SK-N-SH (cell line): ENCODE data around the gene DDI1. TPM values are rescaled to one million over a fixed set of nuclear protein-coding genes. Genes with fewer than 3 reads are reported as not detected.

Experiments
- CTCF ChIA-PET: fragments of 300-600, 350-600 bp; formaldehyde crosslinking; extraction: SDS; loops from one replicate; lab custom pipeline; 2021; lab: Yijun Ruan, JAX
- POLR2A ChIA-PET: fragments of 350-600 bp; sonication (Branson Sonifier 250); formaldehyde crosslinking; extraction: SDS; loops from one replicate; lab custom pipeline; 2020; ENCODE audit warnings: antibody characterized with exemption, inconsistent platforms; lab: Yijun Ruan, JAX
- DNase-seq: peaks from one replicate; pipeline ENCODE4 v3.0.0; 2012
- H2AFZ ChIP-seq: fragments of 200-600 bp; sonication (generic); 2 replicates; pipeline ENCODE4 v1.8.1; 2016; ENCODE audit warnings: antibody characterized with exemption, mild to moderate bottlenecking, low read depth
- H3F3A ChIP-seq: fragments of 200-600 bp; sonication (generic); replicated peaks from 2 replicates; pipeline ENCODE3; 2016; ENCODE audit warnings: antibody characterized with exemption, mild to moderate bottlenecking; ENCODE audit not compliant: insufficient read depth
- H3K27ac ChIP-seq, 2 experiments: fragments of 200-500 bp in 1 of 2; fragments of 200-600 bp in 1 of 2; sonication (Bioruptor generic) in 1 of 2; sonication (generic), shearing (Covaris generic) in 1 of 2; 2 replicates each; pipeline versions ENCODE4 v1.5.1 to v1.6.1; 2014 to 2016; ENCODE audit warnings: low read depth in 2 of 2, inconsistent platforms in 1 of 2, low read length in 1 of 2, mild to moderate bottlenecking in 1 of 2, mixed read lengths in 1 of 2
- H3K27me3 ChIP-seq: fragments of 200-600 bp; sonication (generic), shearing (Covaris generic); 2 replicates; pipeline ENCODE4 v1.6.1; 2016; ENCODE audit warnings: mixed run types; ENCODE audit not compliant: insufficient read depth
- H3K36me3 ChIP-seq, 2 experiments: fragments of 200-500 bp in 1 of 2; fragments of 200-600 bp in 1 of 2; sonication (Bioruptor generic) in 1 of 2; sonication (generic) in 1 of 2; replicated peaks in 1 of 2; 2 replicates each; pipeline versions ENCODE3 to v1.5.1; 2014 to 2016; ENCODE audit warnings: low read length in 1 of 2, mild to moderate bottlenecking in 1 of 2; ENCODE audit not compliant: insufficient read depth in 2 of 2, control insufficient read depth in 1 of 2
- H3K4me1 ChIP-seq, 2 experiments: fragments of 200-500 bp in 1 of 2; fragments of 200-600 bp in 1 of 2; sonication (Bioruptor generic) in 1 of 2; sonication (generic), shearing (Covaris generic) in 1 of 2; 2 replicates each; pipeline versions ENCODE4 v1.5.1 to v1.6.1; 2014 to 2016; ENCODE audit warnings: low read depth in 1 of 2, low read length in 1 of 2, mixed run types in 1 of 2; ENCODE audit not compliant: insufficient read depth in 2 of 2, control insufficient read depth in 1 of 2
- H3K4me2 ChIP-seq: fragments of 200-600 bp; sonication (generic), shearing (Covaris generic); 2 replicates; pipeline ENCODE4 v1.6.1; 2017; ENCODE audit warnings: mixed run types
- H3K4me3 ChIP-seq, 2 experiments: fragments of 200-500 bp in 1 of 2; fragments of 200-600 bp in 1 of 2; sonication (Bioruptor generic) in 1 of 2; sonication (generic), shearing (Covaris generic) in 1 of 2; 2 replicates each; pipeline versions ENCODE4 v1.5.1 to v1.8.1; 2014 to 2016; ENCODE audit warnings: low read depth in 2 of 2, inconsistent platforms in 1 of 2, low read length in 1 of 2, mild to moderate bottlenecking in 1 of 2, mixed read lengths in 1 of 2, moderate library complexity in 1 of 2
- H3K79me2 ChIP-seq: fragments of 200-600 bp; sonication (generic); 2 replicates; pipeline ENCODE4 v1.8.1; 2017; ENCODE audit warnings: mild to moderate bottlenecking; ENCODE audit not compliant: insufficient read depth
- H3K9ac ChIP-seq: fragments of 200-600 bp; sonication (generic); 2 replicates; pipeline ENCODE4 v1.6.1; 2017; ENCODE audit warnings: mixed run types
- H3K9me2 ChIP-seq: fragments of 200-600 bp; sonication (generic); 2 replicates; pipeline ENCODE4 v1.6.1; 2017; ENCODE audit warnings: mixed run types
- H3K9me3 ChIP-seq: fragments of 200-600 bp; sonication (generic); 2 replicates; pipeline ENCODE4 v1.6.1; 2017; ENCODE audit warnings: mixed run types, mild to moderate bottlenecking, moderate library complexity
- H4K20me1 ChIP-seq: fragments of 200-600 bp; sonication (generic); 2 replicates; pipeline ENCODE4 v1.6.1; 2017; ENCODE audit warnings: mild to moderate bottlenecking, mixed run types; ENCODE audit not compliant: insufficient read depth
- FOXJ3 ChIP-seq: sonication (generic); formaldehyde crosslinking; IDR thresholded peaks from 2 replicates; pipeline ENCODE4 v1.5.1; 2020; ENCODE audit warnings: mild to moderate bottlenecking, missing genetic modification reagents
- FOXM1 ChIP-seq: IDR thresholded peaks from 2 replicates; pipeline ENCODE4 v1.4.0; 2012; ENCODE audit warnings: low read depth, mild to moderate bottlenecking
- MAX ChIP-seq: IDR thresholded peaks from 2 replicates; pipeline ENCODE4 v1.4.0; 2012; ENCODE audit warnings: low read depth
- NRF1 ChIP-seq: IDR thresholded peaks from 2 replicates; pipeline ENCODE4 v1.6.1; 2012; ENCODE audit warnings: low read depth, mild to moderate bottlenecking, low read length
- RAD21 ChIP-seq: IDR thresholded peaks from 2 replicates; pipeline ENCODE4 v1.6.1; 2012; ENCODE audit warnings: mild to moderate bottlenecking, low read length
- SIN3A ChIP-seq: IDR thresholded peaks from 2 replicates; pipeline ENCODE4 v1.6.1; 2012; ENCODE audit warnings: low read depth, mild to moderate bottlenecking, low read length, moderate library complexity, borderline replicate concordance
- SMC3 ChIP-seq: IDR thresholded peaks from 2 replicates; pipeline ENCODE4 v1.6.1; 2012; ENCODE audit warnings: low read depth, low read length, improper control_type of control experiment
- TAF1 ChIP-seq: IDR thresholded peaks from 2 replicates; pipeline ENCODE4 v1.6.1; 2012; ENCODE audit warnings: low read depth, mild to moderate bottlenecking, low read length, moderate library complexity, borderline replicate concordance
- TEAD4 ChIP-seq: IDR thresholded peaks from 2 replicates; pipeline ENCODE4 v1.4.0; 2012; ENCODE audit warnings: mild to moderate bottlenecking, borderline replicate concordance; ENCODE audit not compliant: insufficient read depth
- USF1 ChIP-seq: IDR thresholded peaks from 2 replicates; pipeline ENCODE4 v1.4.0; 2012; ENCODE audit warnings: low read depth, borderline replicate concordance
- USF2 ChIP-seq: fragments of 150-350 bp; IDR thresholded peaks from 2 replicates; pipeline ENCODE4 v1.6.1; 2017; ENCODE audit warnings: antibody characterized with exemption, low read length, low read depth, borderline replicate concordance
- YY1 ChIP-seq: IDR thresholded peaks from 2 replicates; pipeline ENCODE4 v1.4.0; 2012; ENCODE audit warnings: low read depth, mild to moderate bottlenecking
- ZBTB33 ChIP-seq: IDR thresholded peaks from 2 replicates; pipeline ENCODE4 v1.4.0; 2012; ENCODE audit warnings: low read depth, borderline replicate concordance
- WGBS: methylation state at CpG from one replicate; pipeline ENCODE4 v1.1.6; 2017; ENCODE audit warnings: low lambda C conversion rate; 5-methylcytosine and 5-hydroxymethylcytosine counted together
- polyA plus RNA-seq, 3 experiments: library from polyadenylated mRNA; depleted of rRNA; stranded (reverse); fragments of >200 nt; gene quantifications; 2 replicates each; pipeline ENCODE4 v1.2.3, GENCODE V29; 2012

DDI1 gene
- polyA plus RNA-seq, 1 of the 3 experiments (the other 2 are of a cell fraction): not detected

- CTCF ChIA-PET: no interaction called here
- no peak overlapping the region for H3K9ac ChIP-seq
- no peak overlapping the region for H3K4me2 ChIP-seq
- H3K4me1 ChIP-seq: no peaks in the 10 kb centered on the region; a peak in 1 of 4 replicates
- no peak overlapping the region for H3K27ac ChIP-seq
- H3K9me3 ChIP-seq: no peaks in the 10 kb centered on the region
- H3K27me3 ChIP-seq: no peaks in the 10 kb centered on the region
- no peak for TF ChIP-seq FOXJ3 (CRISPR knock-in tag)
- no peak for TF ChIP-seq TAF1
- TF ChIP-seq MAX: no peak
- TF ChIP-seq USF1: no peak
- TF ChIP-seq USF2: no peak
- TF ChIP-seq RAD21: no peak
- no peak for TF ChIP-seq FOXM1
- TF ChIP-seq TEAD4: no peak
- no peak for TF ChIP-seq NRF1
- TF ChIP-seq SIN3A: no peak
- TF ChIP-seq SMC3: no peak
- TF ChIP-seq ZBTB33: no peak
- no peak for TF ChIP-seq YY1
- TF ChIP-seq, all 33 proteins: peak for 0
- Histone ChIP-seq H3K9me2 (no peaks in the 10 kb centered on the region), H4K20me1 (no peaks in the 10 kb centered on the region), H3K79me2 (no peaks in the 10 kb centered on the region), H3F3A (no peaks in the 10 kb centered on the region), H3K36me3 (no peaks in the 10 kb centered on the region), H2AFZ (no peak overlapping the region), H3K4me3 (no peak overlapping the region)
- DNase-seq: no peak
- 66% methylated on average over 5 of the region's 5 CpGs for WGBS
- POLR2A ChIA-PET: no interaction called here
These were observed 50.2 kb downstream of the DDI1 start for GRCh38 chr11:104086621-104087020.

Other genes starting within 250 kb of the DDI1 start
- gene PDGFD, start 127.5 kb downstream of the DDI1 start, polyA plus RNA-seq (2012; rRNA removed): 4.8 and 7.0 TPM in 2 replicates